ENCODE data around the gene ERG.

Gene ERG

DNA sequence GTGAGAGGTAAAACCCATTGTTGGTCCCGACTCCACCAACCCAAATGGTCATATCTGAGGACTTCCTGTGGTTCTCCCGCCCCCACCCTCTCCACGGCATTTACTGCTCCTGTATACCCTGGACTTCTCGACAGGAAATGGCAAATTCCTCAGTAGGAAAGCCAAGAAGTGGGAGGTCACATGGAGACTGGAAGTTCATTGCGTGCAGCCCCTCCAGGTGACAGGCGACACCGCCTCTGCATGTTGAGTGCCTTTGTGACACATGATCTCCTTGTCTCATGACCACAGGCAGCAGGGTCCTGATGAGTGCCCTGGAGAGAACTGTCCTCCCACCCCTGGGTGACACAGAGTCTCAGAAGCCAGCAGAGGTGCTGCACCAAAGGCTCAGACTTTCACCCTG, 24.2 kb downstream of the ERG start:
- no peak for DNase-seq
- TF ChIP-seq POLR2A (IDR thresholded peaks at IDR 0.05; ENCODE audit: low read length) = no peak
- TF ChIP-seq GATA1 (IDR thresholded peaks at IDR 0.05; ENCODE audit: low read depth, low read length) = no peak

DNA sequence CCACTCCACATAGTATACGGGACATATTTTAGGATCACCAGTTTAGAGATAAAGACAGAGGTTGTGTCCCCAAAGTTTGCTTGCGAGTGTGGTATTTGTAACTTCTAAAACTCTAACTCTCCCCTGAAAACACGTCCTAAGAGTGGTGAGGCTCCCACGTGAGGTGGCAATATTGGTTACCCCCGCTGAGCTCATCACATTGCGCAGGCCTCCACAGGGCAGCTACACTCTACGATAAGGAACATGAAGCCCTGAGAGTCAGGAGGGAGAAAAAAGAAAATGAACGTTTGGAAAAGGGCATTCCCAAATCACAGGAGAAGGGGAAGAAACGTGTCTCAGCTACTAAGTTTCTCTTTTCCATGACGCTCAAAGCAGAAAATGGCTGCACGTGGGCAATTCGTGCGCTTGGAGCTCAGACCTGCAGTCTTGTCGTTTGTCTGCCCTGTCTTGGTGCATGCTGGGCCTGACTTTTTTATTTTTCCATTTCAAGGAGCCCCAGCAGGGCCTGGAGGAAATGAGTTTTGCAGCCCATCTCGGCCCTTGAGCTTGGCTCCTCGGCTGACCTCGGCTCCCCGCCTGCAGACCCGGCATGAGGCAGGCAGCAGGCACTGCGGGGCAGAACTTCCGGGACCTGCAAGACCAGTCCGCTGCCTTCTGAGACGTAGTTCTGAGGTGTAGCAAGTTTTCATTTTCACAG, 25.7 kb downstream of the ERG start:
- TF ChIP-seq POLR2A (IDR thresholded peaks at IDR 0.05; ENCODE audit: low read length) = no peak
- TF ChIP-seq GATA1 (IDR thresholded peaks at IDR 0.05; ENCODE audit: low read depth, low read length) = no peak
- DNase-seq = no peak

DNA sequence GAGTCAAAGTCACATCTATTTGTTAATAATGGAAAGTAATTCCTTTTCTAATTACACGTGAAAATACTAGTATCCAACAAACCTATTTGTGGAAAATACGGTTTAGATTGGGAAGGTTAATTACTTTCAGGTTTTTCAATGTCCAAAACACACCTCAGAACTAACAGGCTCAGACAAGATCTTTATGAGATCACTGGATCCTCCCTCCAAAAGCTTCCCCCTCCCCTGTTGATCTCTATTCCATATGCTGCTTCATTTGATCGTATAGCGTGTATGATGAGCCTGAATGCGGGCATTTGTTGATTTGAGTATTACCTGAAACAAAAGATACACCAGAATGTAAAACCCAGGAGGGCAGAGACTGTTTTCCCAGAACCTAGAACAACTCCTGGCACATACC, 26.5 kb downstream of the ERG start:
- no peak for TF ChIP-seq GATA1 (IDR thresholded peaks at IDR 0.05; ENCODE audit: low read depth, low read length)
- no peak for TF ChIP-seq POLR2A (IDR thresholded peaks at IDR 0.05; ENCODE audit: low read length)
- no peak for DNase-seq

DNA sequence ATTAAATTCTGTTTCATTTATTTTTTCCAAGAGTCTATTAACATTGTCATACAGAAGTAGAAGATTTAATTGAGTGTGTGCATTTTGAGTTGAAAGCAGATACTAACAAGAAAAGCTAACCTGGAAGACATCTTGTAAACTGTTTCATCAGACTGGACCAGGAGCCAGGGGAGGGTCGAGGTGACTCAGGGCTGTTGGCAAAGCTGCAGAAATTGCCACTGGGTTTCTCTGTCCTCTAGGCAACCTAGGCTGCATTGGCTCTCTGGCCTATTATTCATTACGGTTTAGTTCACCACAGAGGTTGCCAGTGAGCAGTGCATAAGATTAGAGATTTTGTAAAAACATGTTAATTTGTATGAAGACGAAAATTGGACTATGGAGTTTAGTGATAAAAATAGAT, 27.5 kb downstream of the ERG start:
- DNase-seq = no peak
- TF ChIP-seq POLR2A (IDR thresholded peaks at IDR 0.05; ENCODE audit: low read length) = no peak
- TF ChIP-seq GATA1 (IDR thresholded peaks at IDR 0.05; ENCODE audit: low read depth, low read length) = no peak

- TF ChIP-seq POLR2A (IDR thresholded peaks at IDR 0.05; ENCODE audit: low read length) (no peak), GATA1 (IDR thresholded peaks at IDR 0.05; ENCODE audit: low read depth, low read length) (no peak)
- no peak for DNase-seq
Observed at GRCh38 chr21:38469642-38470041, 28.6 kb downstream of the ERG start.

DNA sequence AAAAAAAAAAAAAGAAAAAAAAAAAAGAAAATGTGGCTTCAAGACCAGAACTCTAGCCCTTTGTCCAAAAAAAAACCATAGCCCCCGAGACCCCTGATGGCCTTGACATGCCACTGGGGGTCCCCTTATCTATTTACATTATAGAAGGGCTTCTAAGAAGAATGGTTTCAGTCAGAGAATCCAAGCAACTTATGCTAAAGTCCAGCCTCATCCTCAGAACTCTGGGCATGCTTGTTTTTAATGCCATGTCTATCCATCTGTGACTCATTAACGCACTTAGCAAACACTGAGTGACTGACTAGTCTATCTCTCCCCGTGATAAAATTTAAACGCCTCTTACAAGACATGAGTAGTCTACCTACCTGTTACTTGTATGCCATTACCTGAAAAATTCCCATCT, 29.3 kb downstream of the ERG start:
- DNase-seq = no peak
- TF ChIP-seq POLR2A (IDR thresholded peaks at IDR 0.05; ENCODE audit: low read length) (no peak), GATA1 (IDR thresholded peaks at IDR 0.05; ENCODE audit: low read depth, low read length) (no peak)

DNA sequence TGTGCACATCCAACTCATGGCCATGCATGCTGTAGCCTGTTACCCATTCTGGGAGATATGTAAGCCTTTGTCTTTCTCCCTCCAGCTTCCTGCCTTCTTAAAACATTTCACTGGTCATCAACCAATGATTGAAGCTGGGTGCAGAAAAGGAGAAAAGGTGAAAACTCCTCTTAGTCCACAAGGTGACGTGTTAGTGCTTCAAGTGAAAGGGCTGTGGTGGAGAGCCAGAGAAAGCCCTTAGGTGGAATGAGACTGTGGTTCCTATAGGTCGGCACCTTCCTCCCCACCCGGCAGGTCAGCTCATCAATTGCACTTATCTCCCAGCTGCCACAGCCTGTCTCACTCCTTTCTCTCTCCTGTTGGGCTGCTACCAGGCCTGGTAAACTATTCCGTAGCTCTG, 30.4 kb downstream of the ERG start:
- DNase-seq = no peak
- no peak for TF ChIP-seq GATA1 (IDR thresholded peaks at IDR 0.05; ENCODE audit: low read depth, low read length)
- no peak for TF ChIP-seq POLR2A (IDR thresholded peaks at IDR 0.05; ENCODE audit: low read length)

DNA sequence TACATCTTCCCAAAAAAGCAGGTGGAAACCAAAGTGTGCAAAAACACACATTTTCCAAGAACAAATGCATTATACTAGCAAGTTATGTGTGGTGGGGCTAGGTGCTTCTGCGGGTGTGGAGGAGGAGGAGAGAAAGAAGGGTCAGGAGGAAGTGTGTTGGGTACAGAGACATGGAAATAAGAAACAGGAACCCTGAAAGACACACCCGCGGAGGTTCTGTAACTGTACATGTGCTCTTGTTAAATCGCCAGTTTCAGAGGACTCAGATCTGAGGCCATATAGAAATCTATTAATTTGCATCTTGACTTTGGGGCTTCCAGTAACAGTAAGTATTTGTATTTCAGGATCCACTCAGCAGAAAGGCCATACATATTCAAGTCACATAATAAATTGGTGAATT, 30.9 kb downstream of the ERG start:
- no peak for DNase-seq
- TF ChIP-seq GATA1 (IDR thresholded peaks at IDR 0.05; ENCODE audit: low read depth, low read length) (no peak), POLR2A (IDR thresholded peaks at IDR 0.05; ENCODE audit: low read length) (no peak)

GRCh38 chr21:38460171-38460742, 38.0 kb downstream of the ERG start:
- DNase-seq = no peak
- TF ChIP-seq GATA1 (IDR thresholded peaks at IDR 0.05; ENCODE audit: low read depth, low read length) = no peak
- no peak for TF ChIP-seq POLR2A (IDR thresholded peaks at IDR 0.05; ENCODE audit: low read length)

DNA sequence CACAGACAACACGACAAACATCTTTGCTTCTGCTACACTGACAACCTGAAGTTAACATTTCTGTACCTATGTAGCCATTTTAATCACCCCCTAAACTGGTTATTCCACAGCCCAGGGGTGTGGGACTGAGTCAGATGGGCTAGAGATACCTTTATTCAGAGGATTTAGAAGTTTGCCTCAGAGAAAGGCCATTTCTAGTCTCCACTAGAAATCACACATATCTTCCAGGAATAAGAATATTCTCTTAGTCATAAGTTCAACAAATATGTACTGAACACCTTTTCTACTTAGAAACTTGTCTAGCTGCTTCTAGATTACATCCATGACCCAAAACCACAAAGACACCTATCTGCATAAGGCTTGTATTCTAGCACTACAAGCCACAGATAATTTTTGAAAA, 38.8 kb downstream of the ERG start:
- TF ChIP-seq GATA1 (IDR thresholded peaks at IDR 0.05; ENCODE audit: low read depth, low read length) = no peak
- no peak for TF ChIP-seq POLR2A (IDR thresholded peaks at IDR 0.05; ENCODE audit: low read length)
- no peak for DNase-seq

DNA sequence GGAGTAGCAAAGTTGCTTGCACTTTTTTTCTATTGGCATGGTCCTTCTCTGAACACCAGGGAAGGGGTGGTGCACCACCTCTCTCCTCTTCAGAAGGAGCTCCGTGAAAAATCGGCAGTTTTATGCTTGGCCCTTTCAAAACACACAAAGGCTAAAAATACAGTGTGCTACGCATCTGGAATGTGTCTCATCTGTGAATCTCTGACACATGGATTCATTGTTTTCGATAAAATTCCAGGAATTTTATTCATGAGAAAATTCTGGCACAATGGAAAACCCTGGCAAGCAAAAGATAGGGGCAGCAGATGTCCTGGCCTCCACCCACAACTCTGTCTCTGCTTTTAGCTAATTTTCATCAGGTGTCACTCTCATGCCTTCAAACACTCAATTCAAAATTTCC, 42.9 kb downstream of the ERG start:
- TF ChIP-seq POLR2A (IDR thresholded peaks at IDR 0.05; ENCODE audit: low read length) = no peak
- TF ChIP-seq GATA1 (IDR thresholded peaks at IDR 0.05; ENCODE audit: low read depth, low read length) = no peak
- no peak for DNase-seq

GRCh38 chr21:38454702-38455101, 43.6 kb downstream of the ERG start:
- DNase-seq = no peak
- TF ChIP-seq GATA1 (IDR thresholded peaks at IDR 0.05; ENCODE audit: low read depth, low read length) = no peak
- no peak for TF ChIP-seq POLR2A (IDR thresholded peaks at IDR 0.05; ENCODE audit: low read length)

DNA sequence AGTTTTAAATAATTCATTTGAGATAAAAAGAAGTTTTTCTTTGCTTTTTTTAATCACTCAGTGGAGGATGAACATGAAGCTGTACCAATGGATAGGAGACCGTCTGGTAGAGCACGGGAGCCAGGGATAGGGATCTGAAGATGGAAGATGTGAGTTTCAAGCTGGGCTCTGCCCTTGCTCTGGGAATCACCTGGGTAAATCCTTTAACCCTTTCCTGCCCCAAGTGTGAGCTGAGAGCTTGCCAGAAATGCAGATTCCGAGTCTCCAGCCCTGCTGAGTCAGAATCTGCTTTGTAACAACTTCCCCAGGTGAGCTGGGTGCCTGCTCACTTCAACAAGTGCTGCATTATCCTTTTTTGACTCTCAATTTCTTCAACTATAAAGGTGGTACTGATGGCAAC, 44.1 kb downstream of the ERG start:
- TF ChIP-seq POLR2A (IDR thresholded peaks at IDR 0.05; ENCODE audit: low read length) (no peak), GATA1 (IDR thresholded peaks at IDR 0.05; ENCODE audit: low read depth, low read length) (no peak)
- DNase-seq = no peak

- TF ChIP-seq GATA1 (IDR thresholded peaks at IDR 0.05; ENCODE audit: low read depth, low read length) = no peak
- TF ChIP-seq POLR2A (IDR thresholded peaks at IDR 0.05; ENCODE audit: low read length) = no peak
- DNase-seq = no peak
Observed at GRCh38 chr21:38448671-38449385, 49.4 kb downstream of the ERG start.

- no peak for DNase-seq
- TF ChIP-seq GATA1 (IDR thresholded peaks at IDR 0.05; ENCODE audit: low read depth, low read length) (no peak), POLR2A (IDR thresholded peaks at IDR 0.05; ENCODE audit: low read length) (no peak)
Observed at GRCh38 chr21:38447611-38448010, 50.7 kb downstream of the ERG start.
